Measurements from ENCODE around the gene ARHGEF16. TPM values are rescaled to one million over a fixed set of nuclear protein-coding genes. Genes with fewer than 3 reads are reported as not detected.

ARHGEF16 gene
- total RNA-seq, 3 donors from 2014 or later = 0.80 to 16.2 (median 15.1) TPM

GRCh38 chr1:3411806-3412205 lies 42.7 kb upstream of the ARHGEF16 start:
- no peak overlapping the region for H3K27ac ChIP-seq
- TF ChIP-seq CTCF (IDR thresholded peaks at IDR 0.05) (no peak), POLR2A (IDR thresholded peaks at IDR 0.05) (no peak), POLR2AphosphoS5 (IDR thresholded peaks at IDR 0.05) (no peak)
- H3K4me3 ChIP-seq = no peak overlapping the region
- no peaks in the 10 kb centered on the region for H3K36me3 ChIP-seq
- H3K27me3 ChIP-seq = peaks cover 0 to 76% of the 10 kb centered on the region in 2 donors
- H3K9me3 ChIP-seq = peaks cover 8 to 9% of the 10 kb centered on the region in 2 donors
- DNase-seq (ENCODE audit: low spot score in 2 of 2) = no peak
- H3K4me1 ChIP-seq = no peaks in the 10 kb centered on the region
- intact Hi-C loops (cut with DNase I; ENCODE audit: low total_unique reads) = loop anchor here (5.0 to 10.0 kb wide), 3 partner anchors 397 to 1785 kb away; no protein-coding TSS in a partner anchor

- no peak for TF ChIP-seq CTCF (IDR thresholded peaks at IDR 0.05)
- no peak for TF ChIP-seq POLR2A (IDR thresholded peaks at IDR 0.05)
- TF ChIP-seq POLR2AphosphoS5 (IDR thresholded peaks at IDR 0.05) = no peak
- Histone ChIP-seq H3K27me3 (peaks cover 0 to 76% of the 10 kb centered on the region in 2 donors), H3K4me3 (no peak overlapping the region), H3K4me1 (no peaks in the 10 kb centered on the region), H3K36me3 (no peaks in the 10 kb centered on the region), H3K27ac (no peak overlapping the region), H3K9me3 (peaks cover 14% of the 10 kb centered on the region in 2 donors)
- DNase-seq (ENCODE audit: low spot score in 2 of 2) = no peak
- intact Hi-C loops (cut with DNase I; ENCODE audit: low total_unique reads) = loop anchor here (5.0 to 10.0 kb wide), 3 partner anchors 398 to 1785 kb away; no protein-coding TSS in a partner anchor
These were observed 42.1 kb upstream of the ARHGEF16 start for GRCh38 chr1:3412376-3412775.

- intact Hi-C loops (cut with DNase I; ENCODE audit: low total_unique reads) = loop anchor here (5.0 to 10.0 kb wide), 3 partner anchors 399 to 1787 kb away; no protein-coding TSS in a partner anchor
- H3K36me3 ChIP-seq = no peaks in the 10 kb centered on the region
- H3K9me3 ChIP-seq = peaks cover 14 to 16% of the 10 kb centered on the region in 2 donors
- H3K4me1 ChIP-seq = no peaks in the 10 kb centered on the region
- TF ChIP-seq POLR2A (IDR thresholded peaks at IDR 0.05) = no peak
- DNase-seq (ENCODE audit: low spot score in 2 of 2) = no peak
- H3K27ac ChIP-seq = no peak overlapping the region
- H3K4me3 ChIP-seq = no peak overlapping the region
- peaks cover 0 to 85% of the 10 kb centered on the region in 2 donors for H3K27me3 ChIP-seq
These were observed 40.3 kb upstream of the ARHGEF16 start for GRCh38 chr1:3413975-3414710.

GRCh38 chr1:3415260-3416090 lies 39.0 kb upstream of the ARHGEF16 start:
- no peak overlapping the region for H3K4me3 ChIP-seq
- no peak overlapping the region for H3K27ac ChIP-seq
- intact Hi-C loops (cut with DNase I; ENCODE audit: low total_unique reads) = loop anchor here (10.0 kb wide), 1 partner anchor 401 kb away; no protein-coding TSS in a partner anchor

More at GRCh38 chr1:3415260-3416090, 39.0 kb upstream of the ARHGEF16 start:
- Histone ChIP-seq H3K27me3 (peaks cover 0 to 90% of the 10 kb centered on the region in 2 donors), H3K36me3 (no peaks in the 10 kb centered on the region), H3K9me3 (peaks cover 14 to 16% of the 10 kb centered on the region in 2 donors), H3K4me1 (no peaks in the 10 kb centered on the region)
- no peak for TF ChIP-seq POLR2AphosphoS5 (IDR thresholded peaks at IDR 0.05)
- no peak for TF ChIP-seq CTCF (IDR thresholded peaks at IDR 0.05)
- TF ChIP-seq POLR2A (IDR thresholded peaks at IDR 0.05) = no peak
- DNase-seq (ENCODE audit: low spot score in 2 of 2) = no peak

All from breast epithelium (tissue), 4 donors.